MM.1S (cell line): ENCODE results near the gene MOXD1.

Experiments used
- CTCF ChIP-seq: fragments of 300-600 bp; sonication (generic); IDR thresholded peaks from 2 replicates; pipeline ENCODE4 v1.5.1; 2016; ENCODE audit warnings: antibody characterized with exemption, low read length, mixed read lengths
- EZH2 ChIP-seq: fragments of 300-600 bp; sonication (generic); optimal IDR thresholded peaks from 2 replicates; pipeline ENCODE3; 2017; ENCODE audit warnings: low read depth, mild to moderate bottlenecking, antibody characterized with exemption, low read length, mixed read lengths

GRCh38 chr6:132259070-132259469 lies 142.2 kb downstream of the MOXD1 start:
- TF ChIP-seq CTCF (peak; percentile 54), EZH2 (no peak)
